ENCODE data around the gene DYNLT2B.
"Not testable (repeated sequence)": the region's sequence is repeated elsewhere in the genome, so short reads cannot be mapped to it uniquely, and the experiment has no call there.

DYNLT2B gene

GRCh38 chr3:196317687-196318467 is at the start of gene DYNLT2B:
DYNLT2B (minus strand) TSS chr3:196318240; CDS start chr3:196318152, 88 bp downstream.
- DNase-seq (ENCODE audit: low read depth), result peak; percentile 84

- DNase-seq (ENCODE audit: low read depth), result no peak
These were observed 47.7 kb upstream of the DYNLT2B start for GRCh38 chr3:196365736-196366135.

- no peak for DNase-seq (ENCODE audit: low read depth)
These were observed 42.5 kb upstream of the DYNLT2B start for GRCh38 chr3:196360586-196360985.

- not testable (repeated sequence) for DNase-seq (ENCODE audit: low read depth)
These were observed 40.5 kb upstream of the DYNLT2B start for GRCh38 chr3:196358540-196358939.

GRCh38 chr3:196357905-196358304 is 39.9 kb upstream of the DYNLT2B start:
- DNase-seq (ENCODE audit: low read depth), result no peak

- DNase-seq (ENCODE audit: low read depth), result no peak
These were observed 38.5 kb upstream of the DYNLT2B start for GRCh38 chr3:196356556-196356955.

GRCh38 chr3:196355668-196356067 is 37.6 kb upstream of the DYNLT2B start:
- no peak for DNase-seq (ENCODE audit: low read depth)

- no peak for DNase-seq (ENCODE audit: low read depth)
These were observed 36.1 kb upstream of the DYNLT2B start for GRCh38 chr3:196354132-196354531.

- no peak for DNase-seq (ENCODE audit: low read depth)
These were observed 33.5 kb upstream of the DYNLT2B start for GRCh38 chr3:196351541-196351940.

GRCh38 chr3:196350067-196350466 is 32.0 kb upstream of the DYNLT2B start:
- no peak for DNase-seq (ENCODE audit: low read depth)

GRCh38 chr3:196348698-196349097 is 30.7 kb upstream of the DYNLT2B start:
- no peak for DNase-seq (ENCODE audit: low read depth)

- DNase-seq (ENCODE audit: low read depth), result no peak
These were observed 26.6 kb upstream of the DYNLT2B start for GRCh38 chr3:196344663-196345062.

- DNase-seq (ENCODE audit: low read depth), result not testable (repeated sequence)
These were observed 25.9 kb upstream of the DYNLT2B start for GRCh38 chr3:196343917-196344316.

GRCh38 chr3:196341137-196341536 is 23.1 kb upstream of the DYNLT2B start:
- peak; percentile 34 for DNase-seq (ENCODE audit: low read depth)

- no peak for DNase-seq (ENCODE audit: low read depth)
These were observed 22.4 kb upstream of the DYNLT2B start for GRCh38 chr3:196340466-196340865.

GRCh38 chr3:196339493-196340254 is 21.6 kb upstream of the DYNLT2B start:
- DNase-seq (ENCODE audit: low read depth), result peak; percentile 25

GRCh38 chr3:196339044-196339443 is 21.0 kb upstream of the DYNLT2B start:
- DNase-seq (ENCODE audit: low read depth), result no peak

GRCh38 chr3:196336319-196337145 is 18.5 kb upstream of the DYNLT2B start:
- no peak for DNase-seq (ENCODE audit: low read depth)

- DNase-seq (ENCODE audit: low read depth), result no peak
These were observed 17.5 kb upstream of the DYNLT2B start for GRCh38 chr3:196335503-196335948.

GRCh38 chr3:196334982-196335381 is 16.9 kb upstream of the DYNLT2B start:
- DNase-seq (ENCODE audit: low read depth), result no peak

GRCh38 chr3:196332168-196332567 is 14.1 kb upstream of the DYNLT2B start:
- DNase-seq (ENCODE audit: low read depth), result no peak

- DNase-seq (ENCODE audit: low read depth), result no peak
These were observed 9.4 kb upstream of the DYNLT2B start for GRCh38 chr3:196327405-196327804.

Data from stromal cell of bone marrow (primary cell).